Kasumi-1 (cell line): ENCODE data around the gene C3orf62.

Source experiments
- DNase-seq, 2 experiments: peaks; one replicate each; lab custom pipeline; 2025; lab: John Stamatoyannopoulos, UW

Gene C3orf62

GRCh38 chr3:49276475-49277382 is at the start of gene C3orf62:
C3orf62 (minus strand) TSS chr3:49277232; CDS start chr3:49276872, 360 bp downstream.
- DNase-seq: no peak

DNA sequence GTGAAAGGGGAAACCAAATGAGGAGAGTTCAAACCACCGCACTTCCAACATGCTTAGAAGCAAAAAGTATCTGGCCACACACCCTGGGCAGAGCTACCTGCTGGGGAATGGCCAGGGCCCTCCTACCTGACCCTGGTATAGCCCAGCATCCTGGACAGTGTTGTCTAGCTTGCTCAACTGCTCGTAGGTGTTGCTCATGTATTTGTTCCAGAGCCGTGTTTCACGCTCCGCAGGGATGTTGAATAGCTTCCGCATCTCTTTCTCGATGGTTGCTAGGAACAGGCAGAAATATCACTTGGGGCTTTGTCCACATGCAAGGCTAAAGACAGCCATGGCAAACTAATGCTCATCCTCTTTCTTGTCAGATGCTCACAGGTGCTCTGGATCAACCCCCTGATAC is 47.7 kb upstream of the C3orf62 start:
- DNase-seq: no peak

GRCh38 chr3:49316696-49317457 is 39.8 kb upstream of the C3orf62 start:
- no peak for DNase-seq

DNA sequence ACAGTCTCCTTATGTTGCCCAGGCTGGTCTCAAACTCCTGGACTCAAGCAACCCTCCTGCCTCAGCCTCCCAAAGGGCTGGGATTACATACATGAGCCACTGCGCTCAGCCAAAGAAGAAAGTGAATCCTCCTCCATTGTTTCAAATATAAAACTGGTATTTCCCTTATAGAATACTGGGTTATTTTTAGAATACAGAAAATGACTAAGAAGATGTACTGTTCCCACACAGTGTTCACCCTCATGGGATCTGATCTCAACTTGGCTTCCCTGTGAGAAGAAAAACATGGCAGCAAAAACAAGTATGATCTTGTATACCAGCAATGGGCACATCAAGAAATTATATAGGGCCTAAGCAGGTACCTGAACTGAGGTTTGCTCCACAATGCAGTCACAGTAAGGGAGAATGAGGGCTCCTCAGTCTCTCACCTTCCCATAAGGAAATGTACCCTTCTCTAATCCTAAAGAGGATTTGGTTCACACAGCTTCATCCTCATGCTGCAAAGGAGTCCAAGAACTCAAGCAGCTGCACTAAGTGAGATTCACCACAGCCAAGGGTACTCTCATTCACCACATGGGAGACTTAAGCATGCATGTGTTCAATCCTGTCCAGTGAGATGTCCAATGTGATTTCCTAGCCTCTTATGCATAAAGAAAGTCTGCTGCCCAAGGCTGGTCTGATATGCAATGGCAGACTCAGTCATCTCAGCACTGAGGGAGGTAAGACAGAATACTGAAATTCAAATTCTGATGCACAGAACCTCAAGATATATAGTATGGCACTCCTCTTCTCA is 37.1 kb upstream of the C3orf62 start:
- DNase-seq: no peak

DNA sequence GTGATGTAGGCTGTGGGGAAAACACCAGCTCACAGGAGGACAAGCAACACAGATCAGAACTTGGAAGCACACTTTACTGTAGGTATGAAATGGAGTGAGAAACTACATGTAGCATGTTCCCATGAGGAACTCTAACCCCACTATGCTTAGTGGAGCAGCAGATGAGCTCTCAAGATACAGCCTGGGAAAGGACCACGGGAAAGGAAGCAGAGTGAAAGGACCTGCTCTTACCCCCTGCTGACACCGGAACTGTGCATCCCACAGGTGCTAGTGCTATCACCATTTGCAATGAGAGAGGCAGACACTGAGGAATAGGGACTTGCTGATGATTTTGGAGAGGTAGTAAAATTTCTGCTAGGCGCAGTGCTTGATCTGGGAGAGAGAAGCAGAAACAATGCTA is 34.3 kb upstream of the C3orf62 start:
- DNase-seq: no peak

DNA sequence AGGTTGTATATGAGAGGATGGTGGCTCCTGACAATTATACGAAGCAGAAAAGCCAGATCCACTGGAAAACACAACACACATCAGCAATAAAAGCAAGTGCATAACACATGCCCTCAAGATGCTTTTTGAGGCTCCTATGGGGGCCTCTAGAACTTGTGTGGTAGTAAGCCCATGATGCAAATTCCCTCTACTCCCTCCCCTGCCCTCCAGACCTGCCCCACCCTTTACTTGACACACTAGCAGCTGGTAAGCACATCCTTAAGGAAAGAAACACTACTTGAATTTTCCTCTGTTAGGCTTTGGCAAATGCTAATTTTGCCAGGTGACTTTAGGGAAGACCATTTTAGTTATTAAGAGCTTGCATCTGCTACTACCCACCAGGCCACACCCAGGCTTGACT is 33.6 kb upstream of the C3orf62 start:
- no peak for DNase-seq

GRCh38 chr3:49305608-49306007 is 28.6 kb upstream of the C3orf62 start:
- no peak for DNase-seq

DNA sequence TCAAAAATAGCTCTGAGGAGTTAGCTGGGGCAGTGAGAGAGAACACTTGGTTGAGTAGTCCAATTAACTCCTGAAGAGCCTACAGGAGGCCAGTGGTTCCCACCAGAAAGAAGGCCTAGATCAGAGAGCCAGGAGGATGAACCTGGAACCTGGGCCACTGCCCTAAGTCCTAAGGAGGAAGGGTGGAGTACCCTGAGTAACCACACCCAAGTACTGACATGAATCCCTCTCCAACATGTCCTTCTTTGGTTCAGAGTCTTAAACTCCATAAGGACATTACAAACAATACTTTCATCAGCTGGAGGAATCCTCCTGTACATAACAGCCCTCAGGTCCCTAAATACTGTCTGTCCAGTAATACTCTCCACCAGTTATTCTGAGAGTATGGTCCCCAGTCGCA is 25.6 kb upstream of the C3orf62 start:
- no peak for DNase-seq

- no peak for DNase-seq
Measured at GRCh38 chr3:49300595-49300994, 23.6 kb upstream of the C3orf62 start.

DNA sequence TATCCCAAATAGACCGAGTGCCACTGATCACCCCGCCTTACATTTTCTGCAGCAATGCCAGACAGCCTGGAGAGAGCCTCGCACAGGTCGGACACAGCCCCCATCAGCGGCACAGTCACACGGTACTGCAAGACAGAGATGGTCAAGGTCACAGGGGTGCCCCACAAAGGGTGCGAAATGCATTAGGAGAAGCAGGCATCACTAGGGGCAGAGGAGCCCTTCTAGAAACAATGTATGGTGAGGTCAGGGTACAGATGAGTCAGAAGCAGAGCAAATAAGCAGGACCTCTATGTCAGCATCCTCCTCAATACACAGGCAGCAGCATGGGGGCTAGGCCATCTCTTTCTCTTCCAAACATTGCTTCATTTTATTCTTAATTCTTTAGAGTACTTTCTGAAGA is 21.5 kb upstream of the C3orf62 start:
- DNase-seq: no peak

DNA sequence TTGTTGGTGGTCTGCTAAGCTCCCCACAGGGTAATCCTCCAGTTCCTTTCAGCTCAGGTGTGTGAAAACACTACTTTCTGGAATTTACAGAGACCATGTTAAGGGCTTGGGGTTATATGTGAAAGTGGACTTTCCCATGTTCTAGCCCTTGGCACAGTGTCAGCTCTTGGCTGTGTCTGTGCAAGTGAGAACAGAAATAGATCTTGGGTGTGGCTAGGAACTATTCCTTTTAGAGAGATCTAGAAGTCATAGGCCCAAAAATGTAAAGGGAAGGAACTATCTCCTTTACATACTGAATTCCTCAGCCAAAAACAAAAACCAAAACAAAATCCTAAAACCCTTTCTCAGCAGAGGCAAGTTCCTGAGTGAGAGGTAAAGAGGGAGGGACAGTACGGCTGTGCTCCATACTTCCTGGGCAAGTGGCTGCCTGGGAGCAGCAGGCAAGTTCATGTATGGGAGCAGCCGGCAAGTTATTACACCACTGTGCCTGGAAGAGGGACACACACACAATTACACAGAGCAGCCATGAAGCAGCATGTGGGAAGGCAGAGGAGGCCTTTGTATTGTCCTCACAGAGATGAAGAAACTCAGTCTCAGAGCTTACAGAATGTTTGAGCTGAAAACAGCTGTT is 19.9 kb upstream of the C3orf62 start:
- DNase-seq: no peak

- DNase-seq: peak; percentile 59 to 68
Measured at GRCh38 chr3:49295489-49296058, 18.5 kb upstream of the C3orf62 start.

- no peak for DNase-seq
Measured at GRCh38 chr3:49294343-49294742, 17.3 kb upstream of the C3orf62 start.

GRCh38 chr3:49283997-49284396 is 7.0 kb upstream of the C3orf62 start:
- no peak for DNase-seq

DNA sequence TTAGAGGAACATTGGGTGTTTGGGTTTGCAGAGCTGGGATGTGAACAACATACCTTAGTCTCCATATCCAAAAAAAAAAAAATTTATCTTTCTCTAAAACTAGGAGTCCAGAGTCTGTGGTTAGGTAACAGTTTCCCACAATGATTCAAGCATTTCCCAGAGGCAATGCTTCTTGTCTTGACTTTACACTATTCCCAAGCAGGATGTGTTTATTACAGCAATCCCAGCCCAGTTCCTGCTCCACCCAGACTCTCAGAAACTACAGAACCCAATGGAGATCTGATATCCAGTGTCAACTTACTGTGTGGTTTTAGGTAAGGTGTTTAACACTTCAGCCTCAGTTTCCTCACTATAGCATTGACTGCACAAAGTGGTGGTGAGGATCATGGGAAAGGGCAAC is 2.3 kb upstream of the C3orf62 start:
- no peak for DNase-seq

- DNase-seq: no peak
Measured at GRCh38 chr3:49278548-49278947, 1.5 kb upstream of the C3orf62 start.

GRCh38 chr3:49277383-49277775 is 347 bp upstream of the C3orf62 start:
- DNase-seq: no peak

GRCh38 chr3:49273825-49274532 is 3.1 kb downstream of the C3orf62 start:
- no peak for DNase-seq

DNA sequence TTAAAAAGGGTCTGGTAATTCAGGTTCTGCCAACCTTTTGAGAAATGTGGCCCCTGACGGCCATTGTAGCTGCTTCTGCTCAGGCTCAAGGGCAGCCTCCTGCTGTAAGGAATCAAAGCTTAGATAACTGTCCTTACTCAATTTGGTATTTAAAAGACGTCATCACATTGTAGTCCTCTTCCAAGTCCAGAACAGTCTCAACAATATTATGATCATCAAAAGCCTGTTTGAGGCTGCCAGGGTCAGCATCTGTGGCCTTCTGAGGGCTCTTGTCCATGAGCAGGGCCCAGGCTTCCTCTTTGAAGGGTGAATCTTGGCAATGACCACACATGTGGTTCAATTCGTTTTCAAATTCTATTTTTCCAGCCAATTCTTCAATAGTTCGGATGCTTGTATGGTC is 6.0 kb downstream of the C3orf62 start:
- no peak for DNase-seq

GRCh38 chr3:49270156-49270500 is 6.9 kb downstream of the C3orf62 start:
- DNase-seq: no peak
